ENCODE results near the gene TGM1. TPM values are rescaled to one million over a fixed set of nuclear protein-coding genes. Genes with fewer than 3 reads are reported as not detected.

Gene TGM1
- total RNA-seq, 4 donors from 2014 or later = 0.20 TPM; not detected in 3

DNA sequence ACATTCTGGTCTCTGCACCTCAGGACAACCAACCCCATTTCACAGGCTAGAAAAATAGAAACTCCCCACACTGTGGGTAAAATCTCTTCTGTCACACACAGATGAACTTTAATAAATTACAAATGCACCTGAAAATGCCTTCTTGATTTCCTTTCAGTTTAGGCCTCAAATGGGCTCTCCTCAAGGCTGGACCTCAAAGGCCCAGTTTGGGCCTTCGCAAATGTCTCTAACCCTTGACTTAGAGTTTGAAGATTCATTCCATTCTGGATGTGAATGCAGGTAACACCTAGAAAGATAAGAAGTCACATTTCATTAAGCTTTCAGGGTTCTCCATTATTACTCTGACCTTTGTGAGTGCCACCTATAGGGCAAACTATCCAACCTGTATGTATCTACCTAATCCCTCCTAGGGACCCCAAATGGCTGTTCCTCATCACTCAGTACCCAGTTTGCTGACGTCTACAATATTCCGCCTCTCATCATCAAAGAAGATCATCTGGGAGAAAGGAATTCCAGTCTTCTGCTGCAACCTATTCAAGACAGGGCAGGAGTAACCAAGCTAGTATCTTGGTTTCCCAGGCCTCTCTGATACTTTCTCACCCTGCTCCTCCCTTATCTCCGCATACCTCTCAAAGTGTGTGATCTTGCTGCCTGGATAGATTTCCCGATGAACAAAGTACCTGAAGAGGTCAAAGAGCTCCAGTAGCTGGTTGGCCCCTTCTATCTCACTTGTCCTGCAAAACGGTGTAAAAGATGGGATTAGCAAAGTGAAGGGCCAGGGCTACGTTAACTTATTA lies 48.9 kb downstream of the TGM1 start:
- TF ChIP-seq POLR2A (IDR thresholded peaks at IDR 0.05) = no peak
- TF ChIP-seq, protein P1, sequence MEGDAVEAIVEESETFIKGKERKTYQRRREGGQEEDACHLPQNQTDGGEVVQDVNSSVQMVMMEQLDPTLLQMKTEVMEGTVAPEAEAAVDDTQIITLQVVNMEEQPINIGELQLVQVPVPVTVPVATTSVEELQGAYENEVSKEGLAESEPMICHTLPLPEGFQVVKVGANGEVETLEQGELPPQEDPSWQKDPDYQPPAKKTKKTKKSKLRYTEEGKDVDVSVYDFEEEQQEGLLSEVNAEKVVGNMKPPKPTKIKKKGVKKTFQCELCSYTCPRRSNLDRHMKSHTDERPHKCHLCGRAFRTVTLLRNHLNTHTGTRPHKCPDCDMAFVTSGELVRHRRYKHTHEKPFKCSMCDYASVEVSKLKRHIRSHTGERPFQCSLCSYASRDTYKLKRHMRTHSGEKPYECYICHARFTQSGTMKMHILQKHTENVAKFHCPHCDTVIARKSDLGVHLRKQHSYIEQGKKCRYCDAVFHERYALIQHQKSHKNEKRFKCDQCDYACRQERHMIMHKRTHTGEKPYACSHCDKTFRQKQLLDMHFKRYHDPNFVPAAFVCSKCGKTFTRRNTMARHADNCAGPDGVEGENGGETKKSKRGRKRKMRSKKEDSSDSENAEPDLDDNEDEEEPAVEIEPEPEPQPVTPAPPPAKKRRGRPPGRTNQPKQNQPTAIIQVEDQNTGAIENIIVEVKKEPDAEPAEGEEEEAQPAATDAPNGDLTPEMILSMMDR (IDR thresholded peaks at IDR 0.05 in 4 of 5, conservative IDR thresholded peaks at IDR 0.05 in 1 of 5) = no peak
- in situ Hi-C loops (cut with MboI; ENCODE audit: low sequenced_read_pairs in 4 of 4) = no loop called here

DNA sequence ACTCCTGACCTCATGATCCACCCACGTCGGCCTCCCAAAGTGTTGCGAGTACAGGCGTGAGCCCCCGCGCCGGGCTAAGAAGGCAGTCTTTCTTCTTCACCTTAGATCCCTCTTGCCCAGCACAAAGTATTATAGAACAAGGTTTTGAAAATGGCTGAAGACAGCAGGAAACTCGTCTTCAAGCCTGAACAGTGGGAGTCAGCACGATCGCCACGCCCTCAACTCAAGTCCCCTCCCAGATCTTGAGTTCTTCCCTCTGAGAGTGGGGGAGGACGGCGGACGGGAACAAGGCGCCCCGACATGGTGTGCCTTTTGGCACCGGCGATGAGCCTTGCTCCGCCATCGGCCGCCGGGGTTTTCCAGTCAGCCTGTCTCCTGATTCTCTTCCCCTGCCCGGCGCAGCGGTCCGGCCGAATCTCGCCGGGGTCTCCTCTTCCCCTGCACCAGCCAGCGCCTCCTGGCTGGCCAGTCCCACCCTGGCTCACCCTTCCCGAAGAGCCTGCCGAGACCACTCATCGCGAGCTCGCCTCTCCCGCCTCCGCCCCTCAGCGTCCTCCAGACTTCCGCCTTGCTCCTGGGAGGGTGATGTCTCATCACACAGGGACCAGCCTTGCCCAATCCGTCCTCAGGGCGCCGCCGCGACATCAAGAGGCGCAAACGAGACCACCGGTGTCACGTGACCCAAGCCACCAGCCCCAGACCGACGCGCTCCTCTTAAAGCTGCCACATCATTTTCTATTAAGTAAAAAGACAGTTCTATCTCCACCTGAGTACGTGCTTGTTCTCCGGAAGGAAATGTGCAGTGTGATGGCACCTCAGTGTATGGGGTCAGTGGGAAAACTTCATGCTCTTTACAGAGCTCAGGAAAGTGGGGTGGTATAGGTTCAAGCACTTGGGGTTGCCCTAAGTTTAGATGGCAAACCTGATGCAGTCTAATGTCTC lies 49.8 kb downstream of the TGM1 start, which contains the start of gene CHMP4A:
Gene CHMP4A (minus strand): TSS at position 565 of the 942 bp plus-strand sequence. CDS start 49 bp downstream, at position 516.
- intact Hi-C loops (cut with DNase I; ENCODE audit: low total_unique reads) = no loop called here
- ATAC-seq (peak; percentile 89 to 92), DNase-seq (peak; percentile 93 to 97)
- no peaks in the 10 kb centered on the region for H3K27me3 ChIP-seq
- peaks cover 28 to 29% of the 10 kb centered on the region in 2 donors for H3K4me1 ChIP-seq
- H3K27ac ChIP-seq = peak within 1 kb of the TSS; percentile 91 to 96 (median 94)
- peaks cover 5 to 44% of the 10 kb centered on the region in 2 donors for H3K36me3 ChIP-seq
- peak within 1 kb of the TSS; percentile 73 to 93 (median 87) for H3K4me3 ChIP-seq
- H3K9me3 ChIP-seq = no peaks in the 10 kb centered on the region
- peak; percentile 83 to 93 for TF ChIP-seq POLR2A (IDR thresholded peaks at IDR 0.05)
- TF ChIP-seq, protein P1 (IDR thresholded peaks at IDR 0.05 in 4 of 5, conservative IDR thresholded peaks at IDR 0.05 in 1 of 5) = peak in 3 of 5 experiments; percentile 11 to 44 (median 38)
- in situ Hi-C loops (cut with MboI; ENCODE audit: low sequenced_read_pairs in 4 of 4) = no loop called here

More for the DNA sequence above, 48.9 kb downstream of the TGM1 start:
- Histone ChIP-seq H3K27me3 (no peaks in the 10 kb centered on the region), H3K4me3 (peak overlapping the region; percentile 73 to 93 (median 87)), H3K27ac (peak overlapping the region; percentile 91 to 96 (median 94)), H3K9me3 (no peaks in the 10 kb centered on the region), H3K36me3 (peaks cover 0 to 40% of the 10 kb centered on the region in 2 donors), H3K4me1 (peaks cover 28 to 29% of the 10 kb centered on the region in 2 donors)
- DNase-seq (no peak), ATAC-seq (no peak)
- intact Hi-C loops (cut with DNase I; ENCODE audit: low total_unique reads) = loop anchor here (2.0 kb wide), 1 partner anchor 19 kb away; the partner anchor contains the start of gene TM9SF1

DNA sequence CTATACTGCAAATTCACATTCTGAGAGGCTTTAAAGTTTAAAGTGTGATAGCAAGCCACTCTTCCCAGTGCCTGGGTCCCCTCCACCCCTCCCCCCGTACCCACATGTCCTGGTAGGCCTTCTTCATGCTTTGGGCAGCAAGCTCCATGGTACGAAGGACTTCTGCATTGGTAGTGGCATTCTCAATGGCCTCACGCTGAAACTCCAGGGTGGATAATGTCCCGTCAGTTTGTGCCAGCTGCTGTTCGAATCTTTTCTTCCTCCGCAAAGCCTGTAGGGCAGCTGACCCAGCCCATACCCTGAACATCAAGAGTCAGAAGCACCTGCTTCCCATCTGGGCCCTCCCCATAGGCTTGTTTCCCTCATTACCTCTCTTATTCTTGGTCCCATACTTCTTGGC lies 51.7 kb downstream of the TGM1 start:
- DNase-seq = no peak
- in situ Hi-C loops (cut with MboI; ENCODE audit: low sequenced_read_pairs in 4 of 4) = no loop called here
- ATAC-seq = no peak
- no peak overlapping the region for H3K4me3 ChIP-seq
- H3K4me1 ChIP-seq = peaks cover 28% of the 10 kb centered on the region in 2 donors
- peaks cover 5 to 50% of the 10 kb centered on the region in 2 donors for H3K36me3 ChIP-seq
- intact Hi-C loops (cut with DNase I; ENCODE audit: low total_unique reads) = no loop called here
- no peaks in the 10 kb centered on the region for H3K9me3 ChIP-seq
- H3K27ac ChIP-seq = no peak overlapping the region
- no peaks in the 10 kb centered on the region for H3K27me3 ChIP-seq
- TF ChIP-seq POLR2A (IDR thresholded peaks at IDR 0.05) = no peak
- TF ChIP-seq, protein P1 (IDR thresholded peaks at IDR 0.05 in 4 of 5, conservative IDR thresholded peaks at IDR 0.05 in 1 of 5) = no peak

DNA sequence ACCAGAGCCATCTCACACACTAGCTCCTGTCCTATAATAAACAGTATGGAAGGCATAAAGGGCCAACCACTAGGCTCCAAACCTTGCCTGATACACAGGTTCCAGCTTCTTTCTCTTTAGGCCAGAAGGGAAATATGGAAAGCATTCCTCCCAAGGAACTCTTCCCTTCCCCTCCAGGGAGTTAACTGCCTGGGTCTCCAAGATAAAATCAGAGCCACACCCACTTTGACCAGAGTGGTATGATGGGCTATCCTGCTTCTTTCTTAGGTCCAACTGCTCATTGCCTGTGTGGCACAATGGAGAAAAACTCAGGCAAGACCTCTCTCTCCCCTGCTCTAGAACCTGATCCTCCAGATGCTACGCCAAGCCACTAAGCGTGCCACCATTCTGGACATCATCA lies 55.4 kb downstream of the TGM1 start:
- no peak for ATAC-seq
- Histone ChIP-seq H3K4me3 (no peak overlapping the region), H3K9me3 (no peaks in the 10 kb centered on the region), H3K4me1 (peaks cover 7% of the 10 kb centered on the region in 2 donors), H3K36me3 (peaks cover 5 to 57% of the 10 kb centered on the region in 2 donors), H3K27ac (no peak overlapping the region), H3K27me3 (no peaks in the 10 kb centered on the region)
- DNase-seq = no peak
- intact Hi-C loops (cut with DNase I; ENCODE audit: low total_unique reads) (no loop called here), in situ Hi-C loops (cut with MboI; ENCODE audit: low sequenced_read_pairs in 4 of 4) (no loop called here)
- TF ChIP-seq, protein P1 (IDR thresholded peaks at IDR 0.05 in 4 of 5, conservative IDR thresholded peaks at IDR 0.05 in 1 of 5) = no peak
- TF ChIP-seq POLR2A (IDR thresholded peaks at IDR 0.05) = no peak
